NCI-H526 (cell line): ENCODE results near the gene PSORS1C2.
"Not testable (repeated sequence)": the region's sequence is repeated elsewhere in the genome, so short reads cannot be mapped to it uniquely, and the experiment has no call there.

Experiments used
- DNase-seq, 2 experiments: peaks; one replicate each; lab custom pipeline; 2025; lab: John Stamatoyannopoulos, UW

Gene PSORS1C2

DNA sequence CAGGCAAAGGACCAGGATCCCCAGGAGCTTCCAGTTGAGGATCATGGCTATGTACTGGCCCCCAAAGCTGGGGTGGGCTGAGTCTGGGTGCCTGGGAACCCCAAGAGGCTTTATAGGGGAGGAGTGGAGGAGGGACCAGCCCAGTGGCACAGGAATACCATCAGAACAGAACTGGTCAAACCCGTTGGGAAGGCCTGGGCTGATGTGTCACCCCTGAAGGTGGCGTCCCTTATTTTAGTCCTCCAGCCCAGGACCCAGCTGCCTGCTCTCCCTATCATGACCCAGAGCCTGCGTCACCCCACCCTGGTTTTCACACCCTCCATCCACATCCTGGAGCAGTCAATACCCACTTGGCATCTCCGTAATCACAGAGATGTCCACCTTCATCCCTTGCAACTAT is at the start of gene PSORS1C2:
Gene PSORS1C2, minus strand, starts transcription at position 85 of the 400 bp plus-strand sequence. Its CDS starts 40 bp downstream, at position 45.
- DNase-seq = no peak

DNA sequence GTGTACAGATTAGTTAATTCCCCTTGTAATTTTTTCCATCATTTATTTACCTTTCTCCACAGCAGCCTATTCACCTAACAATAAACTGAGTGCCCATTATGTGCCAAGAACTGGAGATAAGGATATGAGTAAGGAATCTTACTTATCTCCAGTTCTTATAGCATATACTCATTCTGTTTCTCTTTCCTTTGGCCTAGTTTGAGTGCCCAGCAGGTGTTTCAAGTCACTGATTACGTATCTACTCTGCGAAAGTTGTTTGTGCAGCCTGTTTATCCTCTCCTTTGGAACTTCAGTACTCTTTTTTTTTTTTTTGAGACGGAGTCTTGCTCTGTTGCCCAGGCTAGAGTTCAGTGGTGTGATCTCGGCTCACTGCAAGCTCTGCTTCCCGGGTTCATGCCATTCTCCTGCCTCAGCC is 48.9 kb upstream of the PSORS1C2 start:
- no peak for DNase-seq

DNA sequence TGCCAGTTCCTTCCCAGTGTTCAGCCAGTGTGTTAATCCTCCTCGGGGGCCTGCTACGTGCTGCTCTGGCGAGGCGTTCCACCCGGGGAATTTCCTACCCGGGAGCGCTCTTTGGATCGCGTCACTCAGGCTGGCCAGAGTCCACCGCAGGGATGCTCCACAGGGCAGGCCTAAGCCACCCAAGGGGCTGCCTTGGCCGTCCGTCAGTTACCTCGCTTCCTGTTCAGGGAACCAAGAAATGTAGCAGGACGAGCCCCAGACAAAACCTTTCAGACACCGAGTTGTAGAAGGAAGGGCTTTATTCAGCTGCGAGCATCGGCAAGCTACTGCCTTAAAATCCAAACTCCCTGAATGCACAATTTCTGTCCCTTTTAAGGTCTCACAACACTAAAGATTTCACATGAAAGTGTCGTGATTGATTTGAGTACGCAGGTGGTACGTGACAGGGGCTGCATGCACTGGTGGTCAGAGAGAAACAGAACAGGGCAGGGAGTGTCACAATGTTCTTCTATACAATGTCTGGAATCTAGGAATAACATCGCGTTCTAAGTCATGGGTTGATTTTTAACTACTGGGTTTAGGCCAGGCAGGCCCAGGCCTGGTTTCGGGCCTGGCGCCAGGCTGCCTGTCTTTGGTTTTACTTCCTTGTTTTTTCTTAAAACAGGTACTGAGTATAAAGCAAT is 47.3 kb upstream of the PSORS1C2 start:
- DNase-seq = no peak

DNA sequence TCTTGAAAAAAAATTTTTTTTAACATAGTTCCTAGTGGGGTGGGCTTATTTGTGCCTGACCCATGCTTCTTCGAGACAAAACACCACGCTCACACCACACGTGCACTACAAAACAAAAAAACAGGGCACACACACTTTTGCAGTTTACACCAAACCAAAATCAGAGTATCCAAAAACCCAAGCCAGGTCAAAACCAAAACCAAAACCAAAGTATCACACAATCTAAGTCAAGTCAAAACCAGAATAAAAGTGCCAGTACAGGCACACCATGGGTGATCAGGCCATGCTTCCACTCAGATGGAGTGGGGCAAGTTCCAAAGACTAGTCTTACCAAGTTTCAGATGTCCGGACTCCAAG is 46.8 kb upstream of the PSORS1C2 start:
- not testable (repeated sequence) for DNase-seq

DNA sequence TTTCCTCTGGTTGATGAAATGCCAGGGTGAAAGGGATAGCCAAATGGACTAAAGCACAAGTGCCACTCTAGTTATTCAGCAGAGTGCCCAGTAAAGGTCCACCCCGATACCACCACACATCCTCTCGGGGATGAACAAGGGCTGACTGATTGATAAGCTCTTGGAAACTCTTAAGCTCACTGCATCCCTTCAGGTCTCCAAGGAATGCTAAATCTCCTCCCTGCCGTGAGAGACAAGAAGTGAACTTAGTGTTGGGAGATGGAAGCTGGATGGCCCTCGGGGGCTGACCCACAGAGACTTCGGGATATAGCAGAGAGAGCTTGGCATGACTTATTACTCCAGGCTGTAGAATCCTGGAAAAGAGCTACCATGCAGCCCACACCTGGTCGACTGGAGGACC is 45.0 kb upstream of the PSORS1C2 start:
- not testable (repeated sequence) for DNase-seq

DNA sequence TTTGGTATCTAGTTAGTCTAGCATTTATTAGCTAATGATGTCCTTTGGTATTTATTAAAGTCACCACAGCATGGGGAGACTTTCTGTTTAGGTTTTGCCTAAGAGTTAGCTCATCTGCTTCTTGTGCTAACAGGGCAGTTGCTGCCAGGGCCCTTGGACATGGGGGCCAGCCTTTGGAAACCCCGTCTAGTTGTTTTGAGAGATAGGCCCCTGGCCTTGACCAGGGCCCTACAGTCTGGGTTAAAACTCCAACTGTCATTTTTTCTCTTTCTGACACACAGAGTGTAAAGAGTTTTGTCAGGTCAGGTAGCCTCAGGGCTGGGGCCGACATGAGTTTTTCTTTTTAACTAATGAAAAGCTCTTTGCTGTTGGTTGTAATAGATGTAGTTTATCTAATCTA is 44.4 kb upstream of the PSORS1C2 start:
- not testable (repeated sequence) for DNase-seq

DNA sequence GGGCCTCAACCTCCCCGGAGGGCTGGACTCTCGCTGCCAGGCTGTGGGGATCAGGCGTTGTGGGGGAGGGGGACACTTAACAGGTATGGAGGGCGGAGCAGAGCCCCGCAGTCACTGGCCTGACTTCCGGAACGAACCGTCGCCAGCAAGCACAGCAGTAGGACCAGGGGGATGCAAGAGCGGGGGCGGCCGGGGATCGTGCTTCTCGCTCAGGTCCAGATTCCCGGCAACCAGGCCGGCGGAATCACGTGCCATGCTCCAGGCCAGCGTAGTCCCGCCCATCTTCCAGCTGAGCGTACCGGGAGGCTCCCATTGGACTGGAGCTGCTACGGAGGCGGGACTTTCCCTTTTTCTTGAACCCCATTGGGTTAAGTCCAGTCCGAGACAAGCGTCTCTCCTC is 41.6 kb upstream of the PSORS1C2 start:
- no peak for DNase-seq

DNA sequence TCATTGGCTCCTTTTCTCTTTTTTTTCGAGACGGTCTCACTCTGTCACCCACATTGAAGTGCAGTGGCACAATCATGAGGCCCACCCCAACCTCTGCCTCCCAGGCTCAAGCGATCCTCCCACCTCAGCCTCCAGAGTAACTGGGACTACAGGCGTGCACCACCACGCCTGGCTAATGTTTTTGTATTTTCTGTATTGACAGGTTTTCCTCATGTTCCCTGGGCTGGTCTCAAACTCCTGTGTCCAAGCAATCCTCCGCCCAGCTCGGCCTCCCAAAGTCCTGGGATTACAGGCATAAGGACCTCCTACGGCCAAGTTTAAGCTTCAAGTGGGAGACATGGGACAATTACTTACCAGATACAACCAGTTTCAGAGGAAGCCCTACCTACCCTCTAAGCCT is 41.0 kb upstream of the PSORS1C2 start:
- DNase-seq = no peak

DNA sequence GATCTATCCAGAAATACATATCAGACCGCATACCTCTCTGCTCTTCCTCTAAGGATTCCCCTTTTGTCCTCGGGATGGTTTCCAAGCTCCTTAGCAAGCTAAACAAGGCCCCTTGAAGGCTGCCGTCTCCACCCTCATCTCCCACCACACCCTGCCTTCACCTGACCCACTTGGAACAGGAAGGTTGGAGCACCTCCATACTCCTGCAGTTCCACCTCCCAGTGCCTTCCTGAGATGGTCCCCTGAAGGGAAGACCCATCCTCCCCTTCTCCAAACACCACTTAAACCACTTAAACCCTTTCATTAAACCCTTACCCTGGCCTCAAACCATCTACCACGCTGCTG is 40.1 kb upstream of the PSORS1C2 start:
- no peak for DNase-seq

DNA sequence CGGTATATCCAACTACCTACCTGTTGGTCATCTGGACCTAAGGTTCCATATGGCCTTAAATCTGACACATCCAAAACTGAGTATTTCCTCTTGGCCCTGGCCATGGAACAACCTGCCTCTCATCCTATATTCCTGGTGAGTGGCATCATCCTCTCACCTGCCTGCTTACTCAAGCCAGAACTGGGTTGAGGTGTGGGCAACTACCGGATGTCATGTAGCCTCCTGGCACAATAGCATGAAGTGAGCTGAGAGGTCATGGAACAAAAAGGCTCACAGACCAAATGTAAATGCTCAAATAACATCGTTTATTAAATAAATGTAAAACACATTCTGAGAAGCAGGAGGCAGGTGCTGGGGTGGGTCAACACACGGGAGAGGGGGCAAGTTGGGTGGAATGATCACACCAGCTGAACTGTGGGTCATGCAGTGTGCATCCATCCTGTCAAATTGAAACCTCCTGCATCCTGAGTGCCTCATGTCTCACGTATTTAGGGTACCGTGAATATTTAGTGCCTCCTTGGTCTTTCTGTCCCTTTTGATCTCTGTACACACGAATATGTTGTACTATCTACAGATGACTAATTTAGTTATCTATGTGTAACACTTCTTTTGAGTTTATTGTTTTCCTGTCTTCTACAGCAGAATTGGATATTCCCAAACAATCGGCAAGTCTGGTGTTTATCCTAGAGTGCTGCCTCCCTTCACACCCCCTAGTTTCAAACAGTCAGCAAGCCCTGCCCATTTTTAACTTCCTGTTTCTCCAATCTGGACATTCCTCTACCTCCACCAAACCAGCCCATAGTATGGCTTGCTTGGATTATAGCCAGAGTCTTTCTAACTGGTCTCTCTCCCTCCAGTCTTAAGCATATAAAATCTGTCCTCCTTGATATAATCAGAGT is 39.5 kb upstream of the PSORS1C2 start:
- DNase-seq = no peak

DNA sequence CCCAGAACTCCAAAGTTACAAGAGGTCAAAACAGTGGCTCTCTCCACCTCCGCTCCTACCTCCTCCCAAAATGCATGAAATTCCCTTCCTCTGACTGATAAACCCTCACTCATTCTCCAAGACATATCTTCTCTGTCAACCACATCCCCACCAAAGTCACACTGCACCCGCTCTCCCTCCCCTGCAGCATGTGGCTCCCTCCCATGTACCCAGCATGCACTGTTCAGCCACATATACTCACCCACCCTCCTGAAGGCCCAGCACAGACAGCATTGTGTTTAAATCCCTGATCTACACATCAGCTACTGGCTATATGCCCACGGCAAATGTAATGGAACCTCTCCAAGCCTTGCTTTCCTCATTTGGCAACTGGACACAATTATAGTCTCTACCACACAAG is 37.1 kb upstream of the PSORS1C2 start:
- DNase-seq = no peak

DNA sequence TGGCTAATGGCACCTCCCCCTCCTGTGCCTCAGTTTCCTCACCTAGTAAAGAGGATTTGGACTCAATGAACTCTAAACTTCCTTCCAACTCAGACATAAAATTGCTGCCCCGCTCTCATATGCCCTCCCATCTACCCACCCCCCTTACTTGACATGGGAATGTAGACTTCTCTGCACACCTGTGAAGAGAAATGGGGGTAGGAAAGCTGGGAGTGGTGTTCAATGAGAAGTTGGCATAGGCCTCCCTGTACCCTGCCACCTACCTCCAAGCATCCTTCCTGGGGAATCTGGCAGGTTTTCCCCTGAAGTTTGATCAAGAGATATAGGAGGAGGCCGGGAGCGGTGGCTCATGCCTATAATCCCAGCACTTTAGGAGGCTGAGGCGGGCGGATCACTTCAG is 35.5 kb upstream of the PSORS1C2 start:
- no peak for DNase-seq

DNA sequence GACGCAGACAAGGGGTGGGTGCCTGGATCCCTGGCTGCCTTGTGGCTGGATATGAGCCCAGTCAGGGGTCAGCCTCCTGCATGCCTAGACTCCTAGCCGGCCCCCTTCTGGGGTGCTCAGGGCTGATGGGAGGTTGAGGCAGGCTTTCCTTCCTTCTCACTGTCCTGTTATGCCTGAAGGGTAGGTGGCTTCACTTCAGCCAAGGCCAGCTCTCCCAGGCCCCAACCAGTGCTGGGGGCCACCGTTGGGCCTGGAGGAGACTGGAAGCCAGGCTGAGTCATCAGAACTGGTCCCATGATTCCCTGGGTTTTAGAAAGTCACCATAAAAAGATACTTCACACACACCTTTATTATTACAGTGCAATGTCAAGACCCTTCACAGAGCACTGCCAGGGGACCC is 34.5 kb upstream of the PSORS1C2 start:
- no peak for DNase-seq

DNA sequence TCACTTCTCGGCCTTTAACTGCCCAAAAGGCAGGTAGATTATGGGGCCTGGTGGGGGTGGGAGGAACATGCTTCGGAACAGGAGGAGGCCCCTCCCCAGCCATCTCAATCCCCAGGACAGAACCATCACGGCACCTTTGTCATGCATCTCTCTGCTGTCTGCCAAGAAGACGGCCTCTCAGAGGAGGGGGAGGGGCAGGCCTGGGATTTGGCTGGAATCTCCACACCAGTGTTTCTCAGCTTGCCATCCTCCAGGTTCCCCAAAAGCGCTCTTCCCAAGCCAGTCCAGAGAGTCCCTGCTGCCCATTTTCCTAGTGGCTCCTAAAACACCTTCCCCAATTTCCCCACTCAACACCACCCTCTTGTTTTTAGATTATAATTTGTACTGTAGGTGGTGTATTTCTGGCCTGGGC is 34.1 kb upstream of the PSORS1C2 start:
- DNase-seq = no peak

DNA sequence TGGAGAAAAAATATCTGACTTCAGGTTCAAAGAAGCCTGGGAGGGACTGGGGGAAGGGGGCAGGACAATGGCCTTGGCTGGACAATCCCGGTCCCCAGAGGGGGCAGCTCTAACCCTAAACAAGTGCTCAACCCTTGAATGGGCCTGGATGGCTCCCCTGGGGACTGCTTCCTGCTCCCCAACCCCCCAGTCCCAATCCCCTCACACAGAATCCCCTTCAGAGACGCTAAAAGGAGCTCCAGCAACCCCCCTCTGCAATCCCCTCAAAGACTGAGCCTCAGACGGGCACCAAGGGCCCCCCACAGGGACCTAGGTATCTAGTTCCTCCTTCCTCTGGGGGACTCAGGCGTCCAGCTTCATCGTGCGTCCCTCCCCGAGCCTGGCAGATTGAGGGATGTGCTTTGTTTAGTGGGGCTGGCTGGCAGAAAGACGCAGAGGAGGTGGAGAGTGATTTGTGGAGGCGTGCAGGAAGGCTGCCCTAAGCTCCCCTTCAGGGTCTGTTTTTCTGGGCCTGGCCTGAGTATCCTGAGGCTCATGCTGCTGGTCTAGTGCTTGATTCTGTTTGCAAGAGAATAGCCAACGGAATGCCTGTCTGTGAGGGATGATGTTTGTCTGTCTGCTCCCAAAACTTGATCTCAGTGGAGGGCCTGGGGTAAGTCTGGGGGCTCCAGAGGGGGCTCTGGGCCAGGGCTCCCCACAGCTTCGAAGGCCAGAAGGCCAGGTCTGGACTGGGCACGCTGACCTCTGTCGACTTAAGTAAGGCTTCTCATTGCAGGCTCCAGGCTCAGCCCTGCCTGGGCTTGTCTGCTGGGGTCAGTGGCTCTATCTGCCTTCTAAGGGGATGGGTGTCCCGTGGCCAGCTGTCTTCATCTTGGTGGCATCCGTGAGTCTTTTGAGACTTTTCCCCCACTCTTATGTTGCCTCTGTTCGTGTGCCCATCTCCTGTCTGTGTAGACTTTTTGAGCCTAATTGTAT is 33.4 kb upstream of the PSORS1C2 start:
- DNase-seq = no peak

DNA sequence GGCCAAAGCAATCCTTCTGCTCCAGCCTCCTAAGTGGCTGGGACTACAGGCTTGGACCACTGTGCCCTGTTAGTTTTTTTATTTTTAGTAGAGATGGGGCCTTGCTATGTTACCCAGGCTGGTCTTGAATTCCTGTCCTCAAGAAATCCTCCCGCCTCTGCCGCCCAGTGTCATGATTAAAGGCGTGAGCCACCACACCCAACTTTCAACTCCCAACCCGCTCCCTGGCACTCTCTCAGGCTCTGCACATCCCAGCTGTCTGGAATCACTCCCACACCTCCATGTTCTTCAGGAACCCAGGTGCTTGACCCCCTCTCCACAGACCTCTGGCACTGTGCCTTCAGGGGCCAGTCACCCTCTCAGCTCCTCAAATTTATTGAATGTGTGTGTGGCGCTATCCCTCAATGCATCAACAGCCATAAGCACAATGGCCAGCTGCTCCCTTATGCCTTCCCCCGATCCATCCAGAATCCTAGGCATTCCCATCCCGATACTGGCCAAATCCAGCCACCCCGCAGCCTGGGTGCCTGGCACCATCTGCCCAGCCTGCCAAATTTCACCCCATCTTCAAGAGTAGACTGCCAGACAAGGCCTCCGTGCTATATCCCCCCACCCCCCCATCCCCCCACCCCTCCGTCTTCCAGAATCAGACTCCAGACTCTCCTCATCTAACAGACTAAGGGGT is 32.3 kb upstream of the PSORS1C2 start:
- DNase-seq = no peak

DNA sequence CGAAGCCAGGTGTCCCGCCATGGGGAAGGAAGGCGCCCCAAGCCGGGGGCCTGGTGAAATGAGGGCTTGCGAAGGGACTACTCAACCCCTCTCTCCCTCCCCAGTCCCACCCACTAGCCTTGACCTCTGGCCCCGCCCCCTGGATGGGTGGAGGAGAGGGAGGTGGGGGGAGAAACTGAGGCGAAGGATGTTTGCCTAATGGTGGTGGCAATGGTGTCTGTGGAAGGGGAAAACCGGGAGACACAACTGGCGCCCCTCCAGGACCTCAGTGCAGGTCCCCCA is 31.7 kb upstream of the PSORS1C2 start, which contains the start of gene POU5F1:
Gene POU5F1, minus strand, starts transcription at position 83 of the 282 bp plus-strand sequence. Its CDS starts 62 bp downstream, at position 21.
- no peak for DNase-seq

DNA sequence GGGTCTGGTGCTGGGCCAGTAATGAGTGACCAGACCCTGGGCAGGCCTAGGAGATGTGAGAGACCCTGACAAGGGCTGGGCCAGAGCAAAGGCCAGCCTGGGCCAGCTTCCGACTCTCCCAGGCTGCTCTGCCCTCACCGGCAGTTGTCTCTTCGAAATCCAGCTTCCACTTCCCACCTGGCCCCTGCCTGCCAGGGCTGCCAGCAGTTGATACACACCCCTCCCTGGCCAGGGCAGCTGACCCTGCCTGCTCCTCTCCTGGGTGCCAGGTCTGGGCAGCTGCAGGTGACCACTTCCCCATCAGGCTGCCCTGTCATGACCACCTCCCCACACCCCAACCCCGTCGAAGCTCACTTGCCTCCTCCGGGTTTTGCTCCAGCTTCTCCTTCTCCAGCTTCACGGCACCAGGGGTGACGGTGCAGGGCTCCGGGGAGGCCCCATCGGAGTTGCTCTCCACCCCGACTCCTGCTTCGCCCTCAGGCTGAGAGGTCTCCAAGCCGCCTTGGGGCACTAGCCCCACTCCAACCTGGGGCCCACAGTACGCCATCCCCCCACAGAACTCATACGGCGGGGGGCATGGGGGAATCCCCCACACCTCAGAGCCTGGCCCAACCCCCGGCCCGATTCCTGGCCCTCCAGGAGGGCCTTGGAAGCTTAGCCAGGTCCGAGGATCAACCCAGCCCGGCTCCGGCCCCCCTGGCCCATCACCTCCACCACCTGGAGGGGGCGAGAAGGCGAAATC is 31.2 kb upstream of the PSORS1C2 start:
- not testable (repeated sequence) for DNase-seq

DNA sequence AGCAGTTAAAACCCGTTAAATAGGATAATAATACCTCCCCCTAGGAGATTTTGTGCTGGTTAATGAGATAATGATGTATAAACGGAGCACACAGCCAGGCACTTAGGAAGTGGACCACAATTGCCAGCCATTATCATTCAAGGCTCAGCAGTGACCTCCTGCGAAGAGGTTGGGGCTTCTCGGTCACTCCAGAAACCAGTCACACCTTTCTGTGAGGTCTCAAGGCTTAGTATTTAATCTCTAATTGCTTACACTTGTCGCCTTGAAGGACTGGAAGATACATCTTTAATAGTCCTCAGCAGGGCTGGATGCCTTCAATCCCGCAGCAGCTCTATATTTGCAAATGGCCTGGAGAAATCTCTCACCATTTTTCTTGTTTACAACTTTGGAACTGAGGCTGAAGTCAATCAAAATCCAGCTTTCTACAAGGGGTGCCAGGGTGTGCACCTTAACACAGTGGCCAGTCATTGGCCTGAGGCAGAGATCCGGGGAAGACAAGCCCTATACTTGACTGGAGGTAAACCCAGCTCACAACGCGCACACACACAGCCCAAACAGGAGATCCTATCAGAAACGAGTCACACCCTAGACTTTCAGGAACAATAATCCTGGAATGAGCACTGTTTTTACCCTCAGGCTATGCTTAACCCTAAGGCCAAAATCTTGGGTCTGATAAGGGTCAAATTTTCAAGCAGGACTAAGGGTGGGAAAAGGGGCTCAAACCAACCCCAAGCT is 30.4 kb upstream of the PSORS1C2 start:
- DNase-seq = no peak

DNA sequence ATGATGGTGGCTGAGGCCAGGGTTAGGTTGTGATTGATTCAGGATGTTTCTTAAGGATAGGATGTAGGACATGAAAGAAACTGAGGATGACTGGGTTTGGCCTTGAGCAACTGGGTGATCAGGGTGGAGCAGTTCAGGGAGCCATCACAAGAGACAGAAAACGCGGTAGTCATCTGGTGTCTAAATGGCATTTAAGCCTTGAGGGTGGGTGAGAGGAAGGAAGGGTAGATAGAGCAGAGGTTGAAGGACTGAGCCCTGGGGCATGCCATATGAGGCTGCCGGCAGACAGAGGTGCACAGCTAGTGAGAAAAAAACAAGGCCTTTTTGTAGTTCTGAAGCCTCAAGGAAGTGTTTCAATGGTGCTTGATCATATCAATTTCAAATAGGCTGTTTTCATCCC is 29.7 kb upstream of the PSORS1C2 start:
- no peak for DNase-seq
